ENCODE data around the gene XXYLT1.
"Not testable (repeated sequence)": the region's sequence is repeated elsewhere in the genome, so short reads cannot be mapped to it uniquely, and the experiment has no call there.

XXYLT1 gene

GRCh38 chr3:195038161-195038560 lies 232.8 kb downstream of the XXYLT1 start:
- Histone ChIP-seq H3K4me1 (ENCODE audit: insufficient read depth, low read length, severe bottlenecking) (peaks cover 4% of the 10 kb centered on the region), H3K9me2 (ENCODE audit: low read depth, low read length) (no peaks in the 10 kb centered on the region), H3K9me3 (ENCODE audit: low read length) (no peaks in the 10 kb centered on the region)

GRCh38 chr3:195037586-195037985 lies 233.4 kb downstream of the XXYLT1 start:
- not testable (repeated sequence) for H4K20me1 ChIP-seq (ENCODE audit: insufficient read depth, low read length); H3K9me3 ChIP-seq (ENCODE audit: low read length); H3K4me1 ChIP-seq (ENCODE audit: insufficient read depth, low read length, severe bottlenecking); H3F3A ChIP-seq (ENCODE audit: insufficient read depth, low read length); H3K36me3 ChIP-seq (ENCODE audit: insufficient read depth, low read length); H3K4me3 ChIP-seq (ENCODE audit: low read depth, low read length, poor library complexity, severe bottlenecking); H3K27ac ChIP-seq (ENCODE audit: low read depth, low read length, poor library complexity, severe bottlenecking); H3K79me2 ChIP-seq (ENCODE audit: insufficient read depth, low read length); H3K9ac ChIP-seq (ENCODE audit: low read length); H3K9me2 ChIP-seq (ENCODE audit: low read depth, low read length); H3K27me3 ChIP-seq (ENCODE audit: insufficient read depth, low read length); H2AFZ ChIP-seq (ENCODE audit: low read length); H3K4me2 ChIP-seq (ENCODE audit: low read length)

More at GRCh38 chr3:195038161-195038560, 232.8 kb downstream of the XXYLT1 start:
- Histone ChIP-seq H3K4me2 (ENCODE audit: low read length) (no peak overlapping the region), H3K4me3 (ENCODE audit: low read depth, low read length, poor library complexity, severe bottlenecking) (no peak overlapping the region), H3K27me3 (ENCODE audit: insufficient read depth, low read length) (0 out of 2 replicates have a peak, but pooled peaks cover 6% of the 10 kb centered on the region), H3K79me2 (ENCODE audit: insufficient read depth, low read length) (no peaks in the 10 kb centered on the region), H3K9ac (ENCODE audit: low read length) (no peak overlapping the region), H2AFZ (ENCODE audit: low read length) (no peak overlapping the region), H3F3A (ENCODE audit: insufficient read depth, low read length) (no peaks in the 10 kb centered on the region), H3K27ac (ENCODE audit: low read depth, low read length, poor library complexity, severe bottlenecking) (no peak overlapping the region), H4K20me1 (ENCODE audit: insufficient read depth, low read length) (no peaks in the 10 kb centered on the region), H3K36me3 (ENCODE audit: insufficient read depth, low read length) (no peaks in the 10 kb centered on the region)
- TF ChIP-seq CTCF (IDR thresholded peaks at IDR 0.05; ENCODE audit: low read length) (no peak), EZH2 (IDR thresholded peaks at IDR 0.05; ENCODE audit: borderline replicate concordance, low read length) (no peak)

GRCh38 chr3:195036974-195037373 lies 234.0 kb downstream of the XXYLT1 start:
- Histone ChIP-seq H3F3A (ENCODE audit: insufficient read depth, low read length) (no peaks in the 10 kb centered on the region), H3K27me3 (ENCODE audit: insufficient read depth, low read length) (no peaks in the 10 kb centered on the region), H3K9ac (ENCODE audit: low read length) (no peak overlapping the region), H2AFZ (ENCODE audit: low read length) (no peak overlapping the region), H3K9me3 (ENCODE audit: low read length) (no peaks in the 10 kb centered on the region), H4K20me1 (ENCODE audit: insufficient read depth, low read length) (no peaks in the 10 kb centered on the region), H3K4me3 (ENCODE audit: low read depth, low read length, poor library complexity, severe bottlenecking) (no peak overlapping the region), H3K27ac (ENCODE audit: low read depth, low read length, poor library complexity, severe bottlenecking) (no peak overlapping the region), H3K4me2 (ENCODE audit: low read length) (no peak overlapping the region), H3K36me3 (ENCODE audit: insufficient read depth, low read length) (no peaks in the 10 kb centered on the region), H3K9me2 (ENCODE audit: low read depth, low read length) (no peaks in the 10 kb centered on the region), H3K79me2 (ENCODE audit: insufficient read depth, low read length) (no peaks in the 10 kb centered on the region), H3K4me1 (ENCODE audit: insufficient read depth, low read length, severe bottlenecking) (peaks cover 4% of the 10 kb centered on the region)
- TF ChIP-seq EZH2 (IDR thresholded peaks at IDR 0.05; ENCODE audit: borderline replicate concordance, low read length) (no peak), CTCF (IDR thresholded peaks at IDR 0.05; ENCODE audit: low read length) (no peak)

GRCh38 chr3:195036574-195036973 lies 234.4 kb downstream of the XXYLT1 start:
- no peak for TF ChIP-seq EZH2 (IDR thresholded peaks at IDR 0.05; ENCODE audit: borderline replicate concordance, low read length)
- no peak for TF ChIP-seq CTCF (IDR thresholded peaks at IDR 0.05; ENCODE audit: low read length)
- no peak overlapping the region for H3K9ac ChIP-seq (ENCODE audit: low read length)
- H3K4me1 ChIP-seq (ENCODE audit: insufficient read depth, low read length, severe bottlenecking): peaks cover 4% of the 10 kb centered on the region
- no peak overlapping the region for H3K27ac ChIP-seq (ENCODE audit: low read depth, low read length, poor library complexity, severe bottlenecking)
- H3K27me3 ChIP-seq (ENCODE audit: insufficient read depth, low read length): no peaks in the 10 kb centered on the region
- H3K4me3 ChIP-seq (ENCODE audit: low read depth, low read length, poor library complexity, severe bottlenecking): no peak overlapping the region
- H3K9me2 ChIP-seq (ENCODE audit: low read depth, low read length): no peaks in the 10 kb centered on the region
- H2AFZ ChIP-seq (ENCODE audit: low read length): no peak overlapping the region
- H3F3A ChIP-seq (ENCODE audit: insufficient read depth, low read length): no peaks in the 10 kb centered on the region
- no peak overlapping the region for H3K4me2 ChIP-seq (ENCODE audit: low read length)
- no peaks in the 10 kb centered on the region for H3K36me3 ChIP-seq (ENCODE audit: insufficient read depth, low read length)
- no peaks in the 10 kb centered on the region for H3K9me3 ChIP-seq (ENCODE audit: low read length)
- no peaks in the 10 kb centered on the region for H3K79me2 ChIP-seq (ENCODE audit: insufficient read depth, low read length)
- no peaks in the 10 kb centered on the region for H4K20me1 ChIP-seq (ENCODE audit: insufficient read depth, low read length)
